ENCODE data around the gene ZNF624.

GRCh38 chr17:16653367-16654041, at the start of gene ZNF624:
- TF ChIP-seq, protein P1, sequence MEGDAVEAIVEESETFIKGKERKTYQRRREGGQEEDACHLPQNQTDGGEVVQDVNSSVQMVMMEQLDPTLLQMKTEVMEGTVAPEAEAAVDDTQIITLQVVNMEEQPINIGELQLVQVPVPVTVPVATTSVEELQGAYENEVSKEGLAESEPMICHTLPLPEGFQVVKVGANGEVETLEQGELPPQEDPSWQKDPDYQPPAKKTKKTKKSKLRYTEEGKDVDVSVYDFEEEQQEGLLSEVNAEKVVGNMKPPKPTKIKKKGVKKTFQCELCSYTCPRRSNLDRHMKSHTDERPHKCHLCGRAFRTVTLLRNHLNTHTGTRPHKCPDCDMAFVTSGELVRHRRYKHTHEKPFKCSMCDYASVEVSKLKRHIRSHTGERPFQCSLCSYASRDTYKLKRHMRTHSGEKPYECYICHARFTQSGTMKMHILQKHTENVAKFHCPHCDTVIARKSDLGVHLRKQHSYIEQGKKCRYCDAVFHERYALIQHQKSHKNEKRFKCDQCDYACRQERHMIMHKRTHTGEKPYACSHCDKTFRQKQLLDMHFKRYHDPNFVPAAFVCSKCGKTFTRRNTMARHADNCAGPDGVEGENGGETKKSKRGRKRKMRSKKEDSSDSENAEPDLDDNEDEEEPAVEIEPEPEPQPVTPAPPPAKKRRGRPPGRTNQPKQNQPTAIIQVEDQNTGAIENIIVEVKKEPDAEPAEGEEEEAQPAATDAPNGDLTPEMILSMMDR (IDR thresholded peaks at IDR 0.05; ENCODE audit: low read depth, low read length, poor library complexity, severe bottlenecking) = no peak
- TF ChIP-seq EZH2phosphoT487 (IDR thresholded peaks at IDR 0.05; ENCODE audit: borderline replicate concordance, low read length) = no peak

Measured in DOHH2 (cell line).